HG02588 (cell line): ENCODE measurements around the gene TPPP2.

Source experiments
- ATAC-seq: cut with Tn5 transposase; IDR thresholded peaks from one replicate; pipeline ENCODE4 v1.9.1; 2021; ENCODE audit warnings: mild to moderate bottlenecking, moderate library complexity; ENCODE audit not compliant: unreplicated experiment

Gene TPPP2

GRCh38 chr14:21074398-21075272 lies 44.6 kb downstream of the TPPP2 start:
- ATAC-seq = no peak

GRCh38 chr14:21075719-21076437 lies 45.9 kb downstream of the TPPP2 start:
- ATAC-seq = no peak

DNA sequence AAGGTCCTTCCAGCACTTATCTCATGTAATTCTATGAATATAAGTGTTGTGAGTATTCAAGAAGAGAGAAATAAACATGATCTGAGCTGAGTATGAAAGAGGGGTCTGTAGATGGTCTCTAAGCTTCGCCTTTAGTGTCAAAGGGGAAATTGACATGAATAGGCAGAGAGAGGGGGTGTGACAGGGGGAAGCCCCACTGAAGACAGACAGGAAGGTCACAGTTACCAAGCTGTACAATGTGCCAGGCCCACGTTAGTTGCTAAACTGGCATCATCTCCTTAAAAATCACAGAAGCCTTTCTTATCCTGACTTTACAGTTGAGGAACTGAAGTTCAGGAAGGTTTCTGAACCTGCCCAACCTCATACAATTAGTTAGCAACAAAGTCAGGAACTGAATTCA lies 47.7 kb downstream of the TPPP2 start:
- ATAC-seq = no peak

GRCh38 chr14:21078287-21078686 lies 48.3 kb downstream of the TPPP2 start:
- ATAC-seq = no peak

GRCh38 chr14:21078726-21079125 lies 48.7 kb downstream of the TPPP2 start:
- ATAC-seq = no peak

DNA sequence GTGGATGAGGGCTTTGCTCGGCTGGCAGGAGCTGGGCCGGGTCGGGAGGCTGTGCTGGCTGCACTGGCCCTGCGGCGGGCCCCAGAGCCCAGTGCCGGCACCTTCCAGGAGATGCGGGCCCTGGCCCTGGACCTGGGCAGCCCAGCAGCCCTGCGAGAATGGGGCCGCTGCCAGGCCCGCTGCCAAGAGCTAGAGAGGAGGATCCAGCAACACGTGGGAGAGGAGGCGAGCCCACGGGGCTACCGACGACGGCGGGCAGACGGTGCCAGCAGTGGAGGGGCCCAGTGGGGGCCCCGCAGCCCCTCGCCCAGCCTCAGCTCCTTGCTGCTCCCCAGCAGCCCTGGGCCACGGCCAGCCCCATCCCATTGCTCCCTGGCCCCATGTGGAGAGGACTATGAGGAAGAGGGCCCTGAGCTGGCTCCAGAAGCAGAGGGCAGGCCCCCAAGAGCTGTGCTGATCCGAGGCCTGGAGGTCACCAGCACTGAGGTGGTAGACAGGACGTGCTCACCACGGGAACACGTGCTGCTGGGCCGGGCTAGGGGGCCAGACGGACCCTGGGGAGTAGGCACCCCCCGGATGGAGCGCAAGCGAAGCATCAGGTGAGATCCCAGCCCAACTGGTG lies 51.6 kb downstream of the TPPP2 start:
- no peak for ATAC-seq
